HEK293 (cell line): Measurements from ENCODE around the gene OPTN.

Experiments
- CTCF ChIA-PET: fragments of 350-600 bp; formaldehyde crosslinking; extraction: SDS; loops from one replicate; lab custom pipeline; 2021; ENCODE audit warnings: antibody characterized with exemption; lab: Yijun Ruan, JAX
- POLR2A ChIA-PET: fragments of 300-600 bp; formaldehyde crosslinking; extraction: SDS; loops from one replicate; lab custom pipeline; 2020; ENCODE audit warnings: antibody characterized with exemption, inconsistent platforms; lab: Yijun Ruan, JAX
- H3K27ac ChIP-seq: fragments of 200-500 bp; sonication (Bioruptor generic); 2 replicates; pipeline ENCODE4 v1.5.1; 2014; ENCODE audit warnings: low read depth, low read length, control low read depth, inconsistent platforms; ENCODE audit errors: extremely low read depth
- H3K36me3 ChIP-seq, 2 experiments: fragments of 200-500 bp in 1 of 2; sonication (Bioruptor generic) in 1 of 2; 1 replicate in 1 of 2; 2 replicates in 1 of 2; pipeline ENCODE4 v1.5.1; 2014 to 2017; ENCODE audit warnings: inconsistent platforms in 2 of 2, low read length in 2 of 2; ENCODE audit not compliant: control insufficient read depth in 2 of 2, insufficient read depth in 1 of 2
- H3K4me1 ChIP-seq: fragments of 200-500 bp; sonication (Bioruptor generic); 2 replicates; pipeline ENCODE4 v1.5.1; 2014; ENCODE audit warnings: mild to moderate bottlenecking, low read length, inconsistent platforms; ENCODE audit not compliant: control insufficient read depth, insufficient read depth
- H3K4me3 ChIP-seq: 2 replicates; pipeline ENCODE4 v1.5.1; 2011; ENCODE audit warnings: low read depth, mild to moderate bottlenecking, control low read depth, low read length, moderate library complexity
- H3K9me3 ChIP-seq: fragments of 200-500 bp; sonication (Bioruptor generic); 2 replicates; pipeline ENCODE4 v1.5.1; 2014; ENCODE audit warnings: low read depth, low read length, inconsistent platforms; ENCODE audit not compliant: control insufficient read depth, insufficient read depth
- FEZF1 ChIP-seq: fragments of 450-650 bp; formaldehyde crosslinking; IDR thresholded peaks from 2 replicates; pipeline ENCODE4 v1.5.1; 2016; ENCODE audit warnings: missing biosample characterization, missing genetic modification characterization
- GFI1B ChIP-seq: fragments of 450-650 bp; formaldehyde crosslinking; IDR thresholded peaks from 2 replicates; pipeline ENCODE4 v1.5.1; 2016; ENCODE audit warnings: missing biosample characterization, missing genetic modification characterization
- GLI4 ChIP-seq: fragments of 450-650 bp; formaldehyde crosslinking; IDR thresholded peaks from 2 replicates; pipeline ENCODE4 v1.5.1; 2016; ENCODE audit warnings: missing biosample characterization, missing genetic modification characterization
- IKZF3 ChIP-seq: fragments of 450-650 bp; IDR thresholded peaks from 2 replicates; pipeline ENCODE4 v1.5.0; 2018; ENCODE audit warnings: missing biosample characterization, mild to moderate bottlenecking, missing genetic modification characterization, moderate library complexity
- KLF1 ChIP-seq: fragments of 450-650 bp; formaldehyde crosslinking; IDR thresholded peaks from 2 replicates; pipeline ENCODE4 v1.5.1; 2016; ENCODE audit warnings: missing biosample characterization, missing genetic modification characterization
- KLF9 ChIP-seq: fragments of 450-650 bp; formaldehyde crosslinking; IDR thresholded peaks from 2 replicates; pipeline ENCODE4 v1.5.1; 2016; ENCODE audit warnings: missing biosample characterization, missing genetic modification characterization, low read depth
- PRDM1 ChIP-seq: fragments of 450-650 bp; formaldehyde crosslinking; IDR thresholded peaks from 2 replicates; pipeline ENCODE4; 2016; ENCODE audit warnings: missing biosample characterization, missing genetic modification characterization
- SCRT1 ChIP-seq: fragments of 450-650 bp; formaldehyde crosslinking; IDR thresholded peaks from 2 replicates; pipeline ENCODE4 v1.5.1; 2016; ENCODE audit warnings: missing biosample characterization, missing genetic modification characterization, borderline replicate concordance
- SETDB1 ChIP-seq: IDR thresholded peaks from one replicate; pipeline ENCODE4 v1.6.1; 2017; ENCODE audit warnings: mild to moderate bottlenecking, low read length, moderate library complexity, mixed read lengths; ENCODE audit not compliant: insufficient read length
- SP7 ChIP-seq: fragments of 450-650 bp; formaldehyde crosslinking; IDR thresholded peaks from 2 replicates; pipeline ENCODE4 v1.5.1; 2016; ENCODE audit warnings: missing biosample characterization, missing genetic modification characterization
- WT1 ChIP-seq: fragments of 450-650 bp; formaldehyde crosslinking; IDR thresholded peaks from 2 replicates; pipeline ENCODE4 v1.5.1; 2016; ENCODE audit warnings: missing biosample characterization, missing genetic modification characterization
- YY2 ChIP-seq: fragments of 450-650 bp; formaldehyde crosslinking; IDR thresholded peaks from 2 replicates; pipeline ENCODE4 v1.5.1; 2016; ENCODE audit warnings: missing biosample characterization, missing genetic modification characterization
- ZBTB1 ChIP-seq: fragments of 450-650 bp; formaldehyde crosslinking; IDR thresholded peaks from 2 replicates; pipeline ENCODE4 v1.5.1; 2016; ENCODE audit warnings: missing biosample characterization, missing genetic modification characterization
- ZBTB20 ChIP-seq: fragments of 450-650 bp; formaldehyde crosslinking; IDR thresholded peaks from 2 replicates; pipeline ENCODE4 v1.5.1; 2016; ENCODE audit warnings: missing biosample characterization, missing genetic modification characterization
- ZBTB21 ChIP-seq: fragments of 450-650 bp; formaldehyde crosslinking; IDR thresholded peaks from 2 replicates; pipeline ENCODE4 v1.5.1; 2017; ENCODE audit warnings: missing biosample characterization, missing genetic modification characterization
- ZBTB7A ChIP-seq: fragments of 450-650 bp; formaldehyde crosslinking; IDR thresholded peaks from 2 replicates; pipeline ENCODE4 v1.5.1; 2016; ENCODE audit warnings: low read depth, missing biosample characterization, missing genetic modification characterization
- ZEB2 ChIP-seq: fragments of 450-650 bp; formaldehyde crosslinking; IDR thresholded peaks from 2 replicates; pipeline ENCODE4 v1.5.1; 2016; ENCODE audit warnings: missing biosample characterization, missing genetic modification characterization
- ZFP69B ChIP-seq: fragments of 450-650 bp; formaldehyde crosslinking; IDR thresholded peaks from 2 replicates; pipeline ENCODE4 v1.5.1; 2016; ENCODE audit warnings: missing biosample characterization, missing genetic modification characterization
- ZNF138 ChIP-seq: fragments of 450-650 bp; formaldehyde crosslinking; IDR thresholded peaks from 2 replicates; pipeline ENCODE4 v1.5.1; 2016; ENCODE audit warnings: missing biosample characterization, missing genetic modification characterization, borderline replicate concordance
- ZNF146 ChIP-seq: fragments of 450-650 bp; formaldehyde crosslinking; IDR thresholded peaks from 2 replicates; pipeline ENCODE4 v1.5.1; 2016; ENCODE audit warnings: missing biosample characterization, missing genetic modification characterization
- ZNF174 ChIP-seq: fragments of 450-650 bp; formaldehyde crosslinking; IDR thresholded peaks from 2 replicates; pipeline ENCODE4 v1.5.0; 2017; ENCODE audit warnings: missing biosample characterization, mild to moderate bottlenecking, missing genetic modification characterization
- ZNF239 ChIP-seq: fragments of 450-650 bp; formaldehyde crosslinking; IDR thresholded peaks from 2 replicates; pipeline ENCODE4 v1.5.1; 2016; ENCODE audit warnings: missing biosample characterization, missing genetic modification characterization
- ZNF24 ChIP-seq: fragments of 450-650 bp; formaldehyde crosslinking; IDR thresholded peaks from 2 replicates; pipeline ENCODE4 v1.5.1; 2016; ENCODE audit warnings: missing biosample characterization, missing genetic modification characterization
- ZNF292 ChIP-seq: fragments of 450-650 bp; formaldehyde crosslinking; IDR thresholded peaks from 2 replicates; pipeline ENCODE4 v1.5.1; 2016; ENCODE audit warnings: low read depth, missing biosample characterization, missing genetic modification characterization, borderline replicate concordance
- ZNF302 ChIP-seq: fragments of 450-650 bp; formaldehyde crosslinking; IDR thresholded peaks from 2 replicates; pipeline ENCODE4 v1.5.1; 2016; ENCODE audit warnings: missing biosample characterization, missing genetic modification characterization, low read depth
- ZNF354C ChIP-seq: fragments of 450-650 bp; formaldehyde crosslinking; IDR thresholded peaks from 2 replicates; pipeline ENCODE4 v1.5.1; 2016; ENCODE audit warnings: missing biosample characterization, missing genetic modification characterization, low read depth, borderline replicate concordance
- ZNF366 ChIP-seq: fragments of 450-650 bp; formaldehyde crosslinking; conservative IDR thresholded peaks from 2 replicates; pipeline ENCODE4 v1.5.1; 2016; ENCODE audit warnings: missing biosample characterization, missing genetic modification characterization
- ZNF423 ChIP-seq: fragments of 450-650 bp; formaldehyde crosslinking; IDR thresholded peaks from 2 replicates; pipeline ENCODE4 v1.5.1; 2016; ENCODE audit warnings: missing biosample characterization, missing genetic modification characterization
- ZNF433 ChIP-seq: fragments of 450-650 bp; formaldehyde crosslinking; IDR thresholded peaks from 2 replicates; pipeline ENCODE4 v1.5.1; 2016; ENCODE audit warnings: missing biosample characterization, missing genetic modification characterization, low read depth
- ZNF510 ChIP-seq: fragments of 450-650 bp; formaldehyde crosslinking; IDR thresholded peaks from 2 replicates; pipeline ENCODE4 v1.5.1; 2018; ENCODE audit warnings: mild to moderate bottlenecking, missing genetic modification characterization, missing biosample characterization; ENCODE audit not compliant: insufficient replicate concordance
- ZNF624 ChIP-seq: fragments of 450-650 bp; formaldehyde crosslinking; IDR thresholded peaks from 2 replicates; pipeline ENCODE4 v1.5.1; 2017; ENCODE audit warnings: missing biosample characterization, missing genetic modification characterization
- ZNF629 ChIP-seq: fragments of 450-650 bp; formaldehyde crosslinking; IDR thresholded peaks from 2 replicates; pipeline ENCODE4 v1.5.1; 2017; ENCODE audit warnings: missing biosample characterization, missing genetic modification characterization
- ZNF677 ChIP-seq: fragments of 450-650 bp; IDR thresholded peaks from 2 replicates; pipeline ENCODE4 v1.5.0; 2018; ENCODE audit warnings: missing biosample characterization, mild to moderate bottlenecking, missing genetic modification characterization, moderate library complexity
- ZNF707 ChIP-seq: fragments of 450-650 bp; formaldehyde crosslinking; IDR thresholded peaks from 2 replicates; pipeline ENCODE4 v1.5.1; 2016; ENCODE audit warnings: missing biosample characterization, missing genetic modification characterization
- TF ChIP-seq, protein P1 (sequence below): fragments of 450-650 bp; formaldehyde crosslinking; IDR thresholded peaks from 2 replicates; pipeline ENCODE4 v1.5.1; 2016; ENCODE audit warnings: missing biosample characterization, missing genetic modification characterization
- TF ChIP-seq, protein P2 (sequence below): fragments of 450-650 bp; formaldehyde crosslinking; IDR thresholded peaks from 2 replicates; pipeline ENCODE4 v1.5.1; 2016; ENCODE audit warnings: missing biosample characterization, missing genetic modification characterization, low read depth
- TF ChIP-seq, protein P3 (sequence below): fragments of 450-650 bp; formaldehyde crosslinking; IDR thresholded peaks from 2 replicates; pipeline ENCODE4 v1.5.1; 2017; ENCODE audit warnings: missing biosample characterization, missing genetic modification characterization

The OPTN gene

DNA sequence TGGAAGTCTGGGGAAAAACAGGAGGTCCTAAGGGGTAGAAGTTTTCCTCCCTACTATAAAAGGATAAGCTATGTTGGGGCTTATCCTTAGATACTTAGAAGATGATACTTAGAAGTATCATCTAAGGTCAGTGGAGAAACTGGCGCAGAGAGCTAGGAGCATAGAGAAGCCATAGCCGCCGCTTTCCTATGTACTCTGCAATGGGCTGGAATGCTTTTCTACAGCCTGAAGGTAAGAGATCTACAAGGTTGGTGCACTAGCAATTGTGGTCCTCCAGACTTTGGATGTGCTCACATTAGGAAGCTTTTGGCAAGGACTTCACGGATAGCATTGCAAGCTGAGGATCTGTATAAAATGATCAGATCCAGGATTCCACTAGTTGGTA lies 12.4 kb upstream of the OPTN start:
- no peaks in the 10 kb centered on the region for H3K36me3 ChIP-seq
- H3K9me3 ChIP-seq, result no peaks in the 10 kb centered on the region
- TF ChIP-seq GFI1B (tag by site-specific recombination) (no peak), KLF1 (tag by site-specific recombination) (no peak), ZNF677 (tag by site-specific recombination) (no peak), ZNF354C (no peak), ZNF707 (tag by site-specific recombination) (no peak), ZBTB20 (no peak), ZNF239 (tag by site-specific recombination) (no peak), ZNF433 (no peak), ZNF423 (tag by site-specific recombination) (no peak), ZNF302 (tag by site-specific recombination) (no peak), ZBTB7A (no peak), IKZF3 (tag by site-specific recombination) (no peak), PRDM1 (tag by site-specific recombination) (no peak), SETDB1 (no peak), ZNF146 (tag by site-specific recombination) (no peak), YY2 (tag by site-specific recombination) (no peak), ZBTB1 (tag by site-specific recombination) (no peak)
- TF ChIP-seq, protein P1, sequence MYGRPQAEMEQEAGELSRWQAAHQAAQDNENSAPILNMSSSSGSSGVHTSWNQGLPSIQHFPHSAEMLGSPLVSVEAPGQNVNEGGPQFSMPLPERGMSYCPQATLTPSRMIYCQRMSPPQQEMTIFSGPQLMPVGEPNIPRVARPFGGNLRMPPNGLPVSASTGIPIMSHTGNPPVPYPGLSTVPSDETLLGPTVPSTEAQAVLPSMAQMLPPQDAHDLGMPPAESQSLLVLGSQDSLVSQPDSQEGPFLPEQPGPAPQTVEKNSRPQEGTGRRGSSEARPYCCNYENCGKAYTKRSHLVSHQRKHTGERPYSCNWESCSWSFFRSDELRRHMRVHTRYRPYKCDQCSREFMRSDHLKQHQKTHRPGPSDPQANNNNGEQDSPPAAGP (tag by site-specific recombination), result no peak
- TF ChIP-seq, protein P2, sequence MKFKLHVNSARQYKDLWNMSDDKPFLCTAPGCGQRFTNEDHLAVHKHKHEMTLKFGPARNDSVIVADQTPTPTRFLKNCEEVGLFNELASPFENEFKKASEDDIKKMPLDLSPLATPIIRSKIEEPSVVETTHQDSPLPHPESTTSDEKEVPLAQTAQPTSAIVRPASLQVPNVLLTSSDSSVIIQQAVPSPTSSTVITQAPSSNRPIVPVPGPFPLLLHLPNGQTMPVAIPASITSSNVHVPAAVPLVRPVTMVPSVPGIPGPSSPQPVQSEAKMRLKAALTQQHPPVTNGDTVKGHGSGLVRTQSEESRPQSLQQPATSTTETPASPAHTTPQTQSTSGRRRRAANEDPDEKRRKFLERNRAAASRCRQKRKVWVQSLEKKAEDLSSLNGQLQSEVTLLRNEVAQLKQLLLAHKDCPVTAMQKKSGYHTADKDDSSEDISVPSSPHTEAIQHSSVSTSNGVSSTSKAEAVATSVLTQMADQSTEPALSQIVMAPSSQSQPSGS (tag by site-specific recombination), result no peak
- ChIA-PET CTCF (interaction anchor here (1.6 to 2.2 kb wide), 2 partner anchors 12 to 13 kb away, joined by 11 to 12 read pairs; partner anchors contain the start of gene OPTN), POLR2A (no interaction called here)
- H3K27ac ChIP-seq, result no peak overlapping the region
- H3K4me1 ChIP-seq, result no peaks in the 10 kb centered on the region
- H3K4me3 ChIP-seq, result no peak overlapping the region

DNA sequence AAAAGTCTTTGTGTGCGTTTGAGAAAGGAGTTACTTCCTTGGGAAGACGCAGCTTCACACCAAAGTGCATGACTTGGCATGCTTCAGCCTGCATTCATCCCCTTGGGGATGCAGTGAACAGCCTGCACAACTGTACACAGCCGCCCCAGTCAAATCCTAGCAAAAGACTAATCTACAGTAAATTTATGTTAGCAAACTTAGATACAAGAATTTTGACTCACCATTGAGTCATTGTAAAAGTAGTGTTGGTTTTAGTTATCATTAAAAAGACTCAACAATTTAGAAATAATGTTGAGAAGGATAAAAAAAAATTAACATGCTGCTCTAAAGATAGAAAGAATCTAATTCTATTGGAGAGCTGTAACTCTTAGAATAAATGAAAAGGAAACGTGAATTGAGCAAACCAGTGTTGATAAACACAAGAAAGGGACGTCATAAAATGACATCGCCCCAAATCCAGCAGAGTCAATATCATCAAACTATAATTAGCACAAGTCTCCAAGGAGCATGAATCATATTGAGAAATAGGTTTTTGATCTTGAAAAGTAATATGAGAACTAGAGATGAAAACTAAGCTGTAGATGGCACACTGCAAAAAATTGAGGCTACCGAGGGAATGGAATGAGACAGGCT lies 11.9 kb upstream of the OPTN start:
- H3K36me3 ChIP-seq, result no peaks in the 10 kb centered on the region
- CTCF ChIA-PET, result interaction anchor here (1.1 to 2.2 kb wide), 3 partner anchors 11 to 873 kb away, joined by 3 to 12 read pairs (median 11); partner anchors contain the start of gene OPTN
- no peaks in the 10 kb centered on the region for H3K4me1 ChIP-seq
- H3K27ac ChIP-seq, result no peak overlapping the region
- POLR2A ChIA-PET, result no interaction called here
- no peaks in the 10 kb centered on the region for H3K9me3 ChIP-seq
- no peak overlapping the region for H3K4me3 ChIP-seq
- TF ChIP-seq ZNF366 (tag by site-specific recombination), result peak; percentile 49
- TF ChIP-seq ZFP69B, result no peak
- TF ChIP-seq, protein P3, sequence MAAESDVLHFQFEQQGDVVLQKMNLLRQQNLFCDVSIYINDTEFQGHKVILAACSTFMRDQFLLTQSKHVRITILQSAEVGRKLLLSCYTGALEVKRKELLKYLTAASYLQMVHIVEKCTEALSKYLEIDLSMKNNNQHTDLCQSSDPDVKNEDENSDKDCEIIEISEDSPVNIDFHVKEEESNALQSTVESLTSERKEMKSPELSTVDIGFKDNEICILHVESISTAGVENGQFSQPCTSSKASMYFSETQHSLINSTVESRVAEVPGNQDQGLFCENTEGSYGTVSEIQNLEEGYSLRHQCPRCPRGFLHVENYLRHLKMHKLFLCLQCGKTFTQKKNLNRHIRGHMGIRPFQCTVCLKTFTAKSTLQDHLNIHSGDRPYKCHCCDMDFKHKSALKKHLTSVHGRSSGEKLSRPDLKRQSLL, result no peak
- no peak for TF ChIP-seq SCRT1
- no peak for TF ChIP-seq GLI4
- TF ChIP-seq ZEB2 (tag by site-specific recombination), result peak; percentile 38
- no peak for TF ChIP-seq ZNF510 (tag by site-specific recombination)
- TF ChIP-seq ZNF174 (tag by site-specific recombination), result no peak
- 0 out of 2 replicates have a peak, but pooled peaks have one; percentile 58 for TF ChIP-seq ZBTB21 (tag by site-specific recombination)
- TF ChIP-seq WT1 (tag by site-specific recombination), result no peak
- TF ChIP-seq ZNF292 (tag by site-specific recombination), result no peak
- no peak for TF ChIP-seq ZNF24 (tag by site-specific recombination)
- TF ChIP-seq ZNF629 (tag by site-specific recombination), result peak; percentile 88
- no peak for TF ChIP-seq ZNF624 (tag by site-specific recombination)
- TF ChIP-seq ZNF138 (tag by site-specific recombination), result no peak
- peak; percentile 31; the same call in 1 of the 2 replicates for TF ChIP-seq SP7 (tag by site-specific recombination)
- TF ChIP-seq KLF9 (tag by site-specific recombination), result no peak
- peak; percentile 65; the same call in 1 of the 2 replicates for TF ChIP-seq FEZF1 (tag by site-specific recombination)
